HEK293 (cell line): Measurements from ENCODE around the gene RAB40C.
A peak's percentile ranks its signal among the peaks of the same experiment; 100 is the strongest.

Source experiments
- CTCF ChIA-PET: fragments of 350-600 bp; formaldehyde crosslinking; extraction: SDS; loops from one replicate; lab custom pipeline; 2021; ENCODE audit warnings: antibody characterized with exemption; lab: Yijun Ruan, JAX
- POLR2A ChIA-PET: fragments of 300-600 bp; formaldehyde crosslinking; extraction: SDS; loops from one replicate; lab custom pipeline; 2020; ENCODE audit warnings: antibody characterized with exemption, inconsistent platforms; lab: Yijun Ruan, JAX
- H3K27ac ChIP-seq: fragments of 200-500 bp; sonication (Bioruptor generic); 2 replicates; pipeline ENCODE4 v1.5.1; 2014; ENCODE audit warnings: low read depth, low read length, control low read depth, inconsistent platforms; ENCODE audit errors: extremely low read depth
- H3K36me3 ChIP-seq, 2 experiments: fragments of 200-500 bp in 1 of 2; sonication (Bioruptor generic) in 1 of 2; 1 replicate in 1 of 2; 2 replicates in 1 of 2; pipeline ENCODE4 v1.5.1; 2014 to 2017; ENCODE audit warnings: inconsistent platforms in 2 of 2, low read length in 2 of 2; ENCODE audit not compliant: control insufficient read depth in 2 of 2, insufficient read depth in 1 of 2
- H3K4me1 ChIP-seq: fragments of 200-500 bp; sonication (Bioruptor generic); 2 replicates; pipeline ENCODE4 v1.5.1; 2014; ENCODE audit warnings: mild to moderate bottlenecking, low read length, inconsistent platforms; ENCODE audit not compliant: control insufficient read depth, insufficient read depth
- H3K4me3 ChIP-seq: 2 replicates; pipeline ENCODE4 v1.5.1; 2011; ENCODE audit warnings: low read depth, mild to moderate bottlenecking, control low read depth, low read length, moderate library complexity
- H3K9me3 ChIP-seq: fragments of 200-500 bp; sonication (Bioruptor generic); 2 replicates; pipeline ENCODE4 v1.5.1; 2014; ENCODE audit warnings: low read depth, low read length, inconsistent platforms; ENCODE audit not compliant: control insufficient read depth, insufficient read depth
- BCL11B ChIP-seq: fragments of 450-650 bp; formaldehyde crosslinking; IDR thresholded peaks from 2 replicates; pipeline ENCODE4 v1.5.1; 2016; ENCODE audit warnings: low read depth, missing biosample characterization, missing genetic modification characterization
- EGR2 ChIP-seq: fragments of 450-650 bp; formaldehyde crosslinking; IDR thresholded peaks from 2 replicates; pipeline ENCODE4 v1.5.1; 2016; ENCODE audit warnings: low read depth, missing biosample characterization, missing genetic modification characterization
- GLI2 ChIP-seq: fragments of 450-650 bp; formaldehyde crosslinking; IDR thresholded peaks from 2 replicates; pipeline ENCODE4; 2017; ENCODE audit warnings: missing biosample characterization, missing genetic modification characterization, low read depth, borderline replicate concordance
- GLIS1 ChIP-seq: fragments of 450-650 bp; formaldehyde crosslinking; IDR thresholded peaks from 2 replicates; pipeline ENCODE4 v1.5.1; 2016; ENCODE audit warnings: missing biosample characterization, missing genetic modification characterization
- KLF10 ChIP-seq: fragments of 450-650 bp; IDR thresholded peaks from 2 replicates; pipeline ENCODE4 v1.5.1; 2018; ENCODE audit warnings: missing biosample characterization, mild to moderate bottlenecking, missing genetic modification characterization
- PRDM10 ChIP-seq: fragments of 450-650 bp; formaldehyde crosslinking; IDR thresholded peaks from 2 replicates; pipeline ENCODE4 v1.5.1; 2016; ENCODE audit warnings: missing biosample characterization, missing genetic modification characterization
- SP2 ChIP-seq: fragments of 450-650 bp; formaldehyde crosslinking; IDR thresholded peaks from 2 replicates; pipeline ENCODE4 v1.5.1; 2016; ENCODE audit warnings: missing biosample characterization, missing genetic modification characterization
- SP7 ChIP-seq: fragments of 450-650 bp; formaldehyde crosslinking; IDR thresholded peaks from 2 replicates; pipeline ENCODE4 v1.5.1; 2016; ENCODE audit warnings: missing biosample characterization, missing genetic modification characterization
- ZNF302 ChIP-seq: fragments of 450-650 bp; formaldehyde crosslinking; IDR thresholded peaks from 2 replicates; pipeline ENCODE4 v1.5.1; 2016; ENCODE audit warnings: missing biosample characterization, missing genetic modification characterization, low read depth
- ZNF544 ChIP-seq: fragments of 450-650 bp; formaldehyde crosslinking; IDR thresholded peaks from 2 replicates; pipeline ENCODE4 v1.5.0; 2017; ENCODE audit warnings: missing biosample characterization, missing genetic modification characterization
- ZNF585B ChIP-seq: fragments of 450-650 bp; formaldehyde crosslinking; IDR thresholded peaks from 2 replicates; pipeline ENCODE4 v1.5.1; 2016; ENCODE audit warnings: missing biosample characterization, missing genetic modification characterization
- ZNF621 ChIP-seq: fragments of 450-650 bp; formaldehyde crosslinking; IDR thresholded peaks from 2 replicates; pipeline ENCODE4 v1.5.1; 2017; ENCODE audit warnings: missing biosample characterization, missing genetic modification characterization
- ZNF623 ChIP-seq: fragments of 450-650 bp; formaldehyde crosslinking; IDR thresholded peaks from 2 replicates; pipeline ENCODE4 v1.5.1; 2016; ENCODE audit warnings: missing biosample characterization, missing genetic modification characterization
- ZNF624 ChIP-seq: fragments of 450-650 bp; formaldehyde crosslinking; IDR thresholded peaks from 2 replicates; pipeline ENCODE4 v1.5.1; 2017; ENCODE audit warnings: missing biosample characterization, missing genetic modification characterization
- ZNF677 ChIP-seq: fragments of 450-650 bp; IDR thresholded peaks from 2 replicates; pipeline ENCODE4 v1.5.0; 2018; ENCODE audit warnings: missing biosample characterization, mild to moderate bottlenecking, missing genetic modification characterization, moderate library complexity
- ZNF791 ChIP-seq: fragments of 450-650 bp; formaldehyde crosslinking; IDR thresholded peaks from 2 replicates; pipeline ENCODE4 v1.5.1; 2016; ENCODE audit warnings: missing biosample characterization, missing genetic modification characterization
- TF ChIP-seq, protein P1 (sequence below): fragments of 450-650 bp; formaldehyde crosslinking; IDR thresholded peaks from 2 replicates; pipeline ENCODE4 v1.5.1; 2016; ENCODE audit warnings: missing biosample characterization, missing genetic modification characterization
- TF ChIP-seq, protein P2 (sequence below): fragments of 450-650 bp; formaldehyde crosslinking; IDR thresholded peaks from 2 replicates; pipeline ENCODE4 v1.5.1; 2016; ENCODE audit warnings: missing biosample characterization, missing genetic modification characterization

RAB40C gene

DNA sequence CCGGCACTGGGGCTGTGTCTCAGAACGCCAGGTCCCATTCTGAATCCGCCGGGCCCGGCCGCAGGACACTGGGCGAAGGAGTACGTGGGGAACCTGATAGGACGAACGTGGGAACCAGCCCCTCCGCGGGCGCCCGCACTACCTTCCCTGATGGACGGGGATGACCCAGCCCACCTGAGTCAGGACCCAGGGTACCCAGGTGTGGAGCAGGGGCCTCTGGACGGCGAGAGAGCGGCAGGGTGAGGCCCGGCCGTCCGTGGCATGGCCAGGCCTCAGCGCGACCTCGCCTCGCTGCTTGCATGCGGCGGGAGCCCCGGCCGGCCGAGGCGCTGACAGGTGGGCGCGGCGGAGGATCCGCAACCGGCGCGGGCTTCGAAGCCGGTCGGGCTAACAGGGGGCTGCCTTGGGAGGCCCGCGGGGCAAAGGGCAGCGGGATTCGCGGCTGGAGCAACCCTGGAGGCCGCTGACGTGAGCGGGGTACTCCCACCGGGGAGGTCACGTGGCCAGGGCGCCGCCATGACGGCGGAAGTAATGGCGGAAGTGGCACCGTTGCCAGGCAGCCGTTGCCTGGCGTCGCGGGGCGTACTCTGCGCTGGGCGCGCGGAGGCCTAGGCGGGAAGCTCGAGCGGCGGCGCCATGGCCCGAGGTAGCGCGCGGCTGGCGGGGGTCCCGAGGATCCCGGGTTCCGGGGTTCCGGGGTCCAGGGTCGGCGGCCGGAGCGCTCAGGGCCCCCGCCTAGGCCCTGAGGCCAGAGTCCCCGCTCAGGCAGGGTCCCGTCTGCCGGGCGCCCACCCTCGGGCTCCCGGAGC is 59.1 kb downstream of the RAB40C start, which contains the start of gene WDR90 (continued):
- TF ChIP-seq GLI2: no peak
- TF ChIP-seq ZNF623 (tag by site-specific recombination): no peak
- TF ChIP-seq ZNF585B (tag by site-specific recombination): no peak
- no peak for TF ChIP-seq ZNF544 (tag by site-specific recombination)
- 0 out of 2 replicates have a peak, but pooled peaks have one; percentile 39 for TF ChIP-seq SP7 (tag by site-specific recombination)
- no peak for TF ChIP-seq ZNF791
- TF ChIP-seq ZNF621 (tag by site-specific recombination): no peak
- peak; percentile 77 for TF ChIP-seq BCL11B (tag by site-specific recombination)

DNA sequence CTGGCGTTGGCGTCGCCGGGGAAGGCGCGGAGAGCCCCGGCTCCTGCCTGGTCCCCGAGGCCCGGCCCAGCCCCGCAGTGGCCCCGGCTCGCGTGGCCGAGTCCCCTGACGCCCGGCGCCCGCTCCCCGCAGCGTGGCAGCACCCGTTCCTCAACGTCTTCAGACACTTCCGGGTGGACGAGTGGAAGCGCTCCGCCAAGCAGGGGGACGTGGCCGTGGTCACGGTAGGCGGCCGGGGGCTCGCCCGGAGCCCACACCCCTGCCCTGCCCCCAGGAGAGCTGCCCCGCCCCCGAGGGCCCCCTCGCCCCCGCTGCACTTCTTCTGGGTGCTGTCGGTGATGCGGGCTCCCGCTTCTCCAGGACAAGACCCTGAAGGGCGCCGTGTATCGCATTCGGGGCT is 59.8 kb downstream of the RAB40C start:
- CTCF ChIA-PET: interaction anchor here (0.6 to 1.6 kb wide), 4 partner anchors 12 to 117 kb away, joined by 3 to 4 read pairs (median 3); partner anchors contain the start of gene RHOT2
- no peak for TF ChIP-seq GLIS1
- no peak for TF ChIP-seq ZNF624 (tag by site-specific recombination)
- TF ChIP-seq ZNF677 (tag by site-specific recombination): 0 out of 2 replicates have a peak, but pooled peaks have one; percentile 26
- TF ChIP-seq KLF10 (tag by site-specific recombination): peak; percentile 86
- TF ChIP-seq PRDM10 (tag by site-specific recombination): peak; percentile 30; the same call in 1 of the 2 replicates
- no peak for TF ChIP-seq ZNF302 (tag by site-specific recombination)
- TF ChIP-seq, protein P1, sequence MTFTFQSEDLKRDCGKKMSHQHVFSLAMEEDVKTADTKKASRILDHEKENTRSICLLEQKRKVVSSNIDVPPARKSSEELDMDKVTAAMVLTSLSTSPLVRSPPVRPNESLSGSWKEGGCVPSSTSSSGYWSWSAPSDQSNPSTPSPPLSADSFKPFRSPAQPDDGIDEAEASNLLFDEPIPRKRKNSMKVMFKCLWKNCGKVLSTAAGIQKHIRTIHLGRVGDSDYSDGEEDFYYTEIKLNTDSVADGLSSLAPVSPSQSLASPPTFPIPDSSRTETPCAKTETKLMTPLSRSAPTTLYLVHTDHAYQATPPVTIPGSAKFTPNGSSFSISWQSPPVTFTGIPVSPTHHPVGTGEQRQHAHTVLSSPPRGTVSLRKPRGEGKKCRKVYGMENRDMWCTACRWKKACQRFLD (tag by site-specific recombination): no peak
- Histone ChIP-seq H3K9me3 (no peaks in the 10 kb centered on the region), H3K4me1 (0 out of 2 replicates have a peak, but pooled peaks cover 5% of the 10 kb centered on the region), H3K27ac (peak overlapping the region; percentile 97), H3K4me3 (peak overlapping the region; percentile 37), H3K36me3 (peaks cover 0 to 33% of the 10 kb centered on the region in 2 experiments; a peak in 2 of 3 replicates)
- POLR2A ChIA-PET: interaction anchor here (0.8 to 2.3 kb wide), 4 partner anchors 11 to 31 kb away, joined by 3 to 10 read pairs (median 6); partner anchors contain the start of genes METTL26, RHOT2 and STUB1

DNA sequence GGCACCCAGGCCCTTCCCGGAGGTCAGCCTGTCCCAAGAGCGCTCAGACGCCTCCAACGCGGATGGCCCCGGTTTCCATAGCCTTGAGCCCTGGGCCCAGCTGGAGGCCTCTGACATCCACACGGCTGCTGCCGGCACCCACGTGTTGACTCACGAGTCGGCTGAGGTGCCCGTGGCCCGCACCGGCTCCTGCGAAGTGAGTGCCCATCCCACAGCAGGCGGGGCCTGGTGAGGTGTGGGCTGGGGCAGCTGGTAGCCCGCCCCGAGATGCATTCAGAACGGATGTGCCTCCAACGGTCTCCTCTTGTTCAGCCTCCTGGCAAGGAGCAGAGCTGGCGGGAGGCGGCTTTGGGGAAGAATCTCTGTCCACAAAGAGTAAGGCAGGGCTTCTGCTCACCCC is 62.0 kb downstream of the RAB40C start:
- 0 out of 2 replicates have a peak, but pooled peaks cover 3% of the 10 kb centered on the region for H3K4me1 ChIP-seq
- H3K9me3 ChIP-seq: no peaks in the 10 kb centered on the region
- CTCF ChIA-PET: no interaction called here
- peak; percentile 63 for TF ChIP-seq EGR2 (tag by site-specific recombination)
- TF ChIP-seq, protein P2, sequence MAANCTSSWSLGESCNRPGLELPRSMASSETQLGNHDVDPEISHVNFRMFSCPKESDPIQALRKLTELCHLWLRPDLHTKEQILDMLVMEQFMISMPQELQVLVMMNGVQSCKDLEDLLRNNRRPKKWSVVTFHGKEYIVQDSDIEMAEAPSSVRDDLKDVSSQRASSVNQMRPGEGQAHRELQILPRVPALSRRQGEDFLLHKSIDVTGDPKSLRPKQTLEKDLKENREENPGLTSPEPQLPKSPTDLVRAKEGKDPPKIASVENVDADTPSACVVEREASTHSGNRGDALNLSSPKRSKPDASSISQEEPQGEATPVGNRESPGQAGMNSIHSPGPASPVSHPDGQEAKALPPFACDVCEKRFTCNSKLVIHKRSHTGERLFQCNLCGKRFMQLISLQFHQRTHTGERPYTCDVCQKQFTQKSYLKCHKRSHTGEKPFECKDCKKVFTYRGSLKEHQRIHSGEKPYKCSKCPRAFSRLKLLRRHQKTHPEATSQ (tag by site-specific recombination): no peak
- peak; percentile 44; the same call in 1 of the 2 replicates for TF ChIP-seq SP2 (tag by site-specific recombination)
- TF ChIP-seq, all 188 proteins: peak for 2
- peaks cover 0 to 53% of the 10 kb centered on the region in 2 experiments; a peak in 2 of 3 replicates for H3K36me3 ChIP-seq
- POLR2A ChIA-PET: no interaction called here
- no peak overlapping the region for H3K4me3 ChIP-seq
- no peak overlapping the region for H3K27ac ChIP-seq
